AG08395 (cell line): ENCODE results near the gene TBXAS1.
A peak's percentile ranks its signal among the peaks of the same experiment; 100 is the strongest.

Source experiments
- DNase-seq: peaks from one replicate; pipeline ENCODE4 v3.0.0; 2012; ENCODE audit warnings: mixed read lengths, low spot score

TBXAS1 gene

GRCh38 chr7:140004672-140005071, 175.6 kb downstream of the TBXAS1 start:
- DNase-seq = no peak

DNA sequence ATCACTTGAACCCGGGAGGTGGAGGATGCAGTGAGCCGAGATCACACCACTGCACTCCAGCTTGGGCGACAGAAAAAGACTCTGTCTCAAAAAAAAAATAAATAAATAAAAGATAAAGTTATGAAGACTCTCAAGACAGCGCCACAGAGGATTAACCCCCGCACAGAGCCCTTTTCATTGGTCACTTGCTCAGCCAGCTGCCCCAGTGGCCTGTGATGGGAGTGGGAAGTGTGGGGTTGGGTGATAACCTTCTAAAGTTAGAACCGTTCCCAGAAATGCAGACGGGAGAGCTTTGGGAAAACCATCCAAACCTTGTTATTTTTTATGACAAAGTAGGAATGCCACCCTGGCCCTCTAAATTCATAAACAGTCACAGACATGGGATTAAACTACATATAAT, 176.3 kb downstream of the TBXAS1 start:
- DNase-seq = no peak

GRCh38 chr7:140005754-140006503, 176.9 kb downstream of the TBXAS1 start:
- peak; percentile 20 for DNase-seq

- no peak for DNase-seq
These were observed 177.5 kb downstream of the TBXAS1 start for GRCh38 chr7:140006600-140006999.

DNA sequence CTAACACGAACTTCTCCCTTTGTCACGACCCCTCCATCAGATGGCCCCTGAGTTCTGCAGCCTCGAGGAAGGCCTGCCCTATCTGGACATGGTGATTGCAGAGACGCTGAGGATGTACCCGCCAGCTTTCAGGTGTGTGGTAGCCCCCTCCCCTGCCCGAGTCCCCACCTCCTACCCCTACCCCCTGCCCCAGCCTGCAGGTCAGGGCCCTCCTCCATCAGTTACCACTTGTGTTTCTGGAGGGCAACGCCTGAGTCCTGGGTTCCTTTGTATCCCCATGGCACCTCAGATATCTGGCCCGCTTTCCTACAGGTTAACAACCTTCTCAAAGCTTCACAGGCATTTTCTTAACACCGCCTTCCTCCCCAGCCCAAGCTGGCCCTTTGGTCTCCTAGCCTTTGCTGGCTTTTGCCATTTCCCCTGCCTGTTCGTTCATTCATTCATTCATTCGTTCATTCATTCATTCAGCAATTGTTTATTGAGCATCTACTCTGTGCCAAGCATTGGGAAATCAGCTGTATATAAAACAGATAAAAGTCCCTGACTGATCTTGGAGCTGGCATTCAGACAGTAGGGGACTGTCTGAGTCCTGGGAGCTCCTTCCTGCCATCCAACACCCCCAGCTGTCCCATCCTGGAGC, 178.1 kb downstream of the TBXAS1 start:
- no peak for DNase-seq

DNA sequence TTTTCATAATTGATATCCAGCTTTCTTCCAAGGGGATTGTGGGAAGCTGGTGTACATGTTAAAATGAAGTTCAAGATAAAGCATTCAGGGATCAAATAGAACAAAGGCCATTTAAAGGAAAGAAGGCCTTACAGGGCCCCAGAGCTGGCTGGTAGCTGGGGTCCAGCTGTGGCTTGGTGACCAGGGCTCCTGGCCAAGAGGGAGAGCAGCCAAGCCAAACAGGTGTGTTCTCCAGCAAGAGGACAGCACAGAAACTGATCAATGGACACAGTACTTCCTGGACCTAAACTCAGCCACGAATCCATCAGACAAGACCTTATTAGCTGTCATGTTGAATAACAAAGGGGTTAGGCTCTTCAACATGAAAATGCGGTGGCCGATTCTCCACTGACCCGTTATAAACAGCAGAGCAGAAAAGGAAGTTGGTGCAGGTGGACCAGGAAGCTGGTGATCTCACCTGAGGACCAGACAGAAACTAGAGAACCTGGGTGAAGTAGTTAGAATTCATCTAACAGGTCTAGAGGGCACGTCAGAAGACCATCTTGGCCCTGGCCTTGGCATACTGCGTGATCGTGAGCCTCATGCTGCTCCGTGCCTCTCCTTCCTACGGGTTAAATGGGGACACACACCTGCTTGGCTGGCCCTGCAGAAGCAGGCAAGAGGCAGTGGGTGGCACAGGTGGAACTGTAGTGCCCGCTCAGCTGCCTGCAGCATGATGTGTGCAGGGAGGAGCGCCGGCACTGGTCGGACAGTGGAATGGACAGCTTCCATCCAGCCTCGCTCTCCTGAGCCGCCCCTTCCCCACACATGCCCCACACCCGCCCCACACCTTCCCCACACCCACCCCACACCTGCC, 179.9 kb downstream of the TBXAS1 start:
- no peak for DNase-seq

GRCh38 chr7:140009735-140010134, 180.7 kb downstream of the TBXAS1 start:
- DNase-seq = no peak

- no peak for DNase-seq
These were observed 181.3 kb downstream of the TBXAS1 start for GRCh38 chr7:140010194-140010895.

GRCh38 chr7:140013676-140014075, 184.6 kb downstream of the TBXAS1 start:
- DNase-seq = no peak

DNA sequence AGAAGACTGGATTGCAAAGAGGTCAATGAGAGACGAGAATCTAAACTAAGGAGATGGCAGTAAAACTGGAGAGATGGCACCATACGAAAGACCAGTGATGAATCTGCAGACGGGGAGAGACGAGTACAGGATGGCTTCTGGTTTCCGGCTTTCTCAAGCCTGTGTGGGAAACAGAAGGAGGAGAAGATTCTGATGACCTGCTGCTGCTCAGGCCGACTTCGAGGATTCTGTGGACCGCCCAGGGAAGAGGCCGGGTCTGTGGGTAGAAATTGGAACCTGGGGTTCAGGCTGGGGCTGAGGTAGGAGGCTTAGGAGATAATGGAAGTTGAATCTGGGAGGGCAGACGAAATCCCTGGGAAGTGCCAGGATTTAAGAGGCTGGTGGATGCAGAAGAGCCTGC, 185.1 kb downstream of the TBXAS1 start:
- DNase-seq = no peak

GRCh38 chr7:140015471-140015970, 186.5 kb downstream of the TBXAS1 start:
- DNase-seq = no peak

DNA sequence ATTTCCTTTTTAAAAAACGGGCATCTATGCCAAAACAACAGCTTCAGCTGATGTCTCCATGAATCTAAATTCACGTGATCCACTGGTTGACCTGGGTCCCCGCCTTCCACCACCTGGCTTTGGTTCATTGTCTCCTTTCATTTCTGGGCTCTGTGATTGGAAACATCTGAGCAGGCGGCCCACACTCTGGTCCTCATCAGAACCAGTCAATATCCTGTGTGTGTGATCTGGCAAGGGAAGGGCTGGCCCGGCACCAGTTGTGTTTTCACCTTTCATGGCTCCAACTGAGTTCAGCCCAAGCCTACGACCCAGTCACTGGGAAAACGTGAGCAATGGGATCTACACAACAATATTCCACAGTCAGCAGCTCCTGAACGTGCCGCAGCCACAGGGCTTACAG, 187.5 kb downstream of the TBXAS1 start:
- DNase-seq = no peak

GRCh38 chr7:140017034-140017433, 188.0 kb downstream of the TBXAS1 start:
- DNase-seq = no peak

GRCh38 chr7:140017543-140017942, 188.5 kb downstream of the TBXAS1 start:
- DNase-seq = no peak

GRCh38 chr7:140018125-140019043, 189.3 kb downstream of the TBXAS1 start:
- DNase-seq = no peak

- DNase-seq = no peak
These were observed 190.1 kb downstream of the TBXAS1 start for GRCh38 chr7:140019172-140019571.

DNA sequence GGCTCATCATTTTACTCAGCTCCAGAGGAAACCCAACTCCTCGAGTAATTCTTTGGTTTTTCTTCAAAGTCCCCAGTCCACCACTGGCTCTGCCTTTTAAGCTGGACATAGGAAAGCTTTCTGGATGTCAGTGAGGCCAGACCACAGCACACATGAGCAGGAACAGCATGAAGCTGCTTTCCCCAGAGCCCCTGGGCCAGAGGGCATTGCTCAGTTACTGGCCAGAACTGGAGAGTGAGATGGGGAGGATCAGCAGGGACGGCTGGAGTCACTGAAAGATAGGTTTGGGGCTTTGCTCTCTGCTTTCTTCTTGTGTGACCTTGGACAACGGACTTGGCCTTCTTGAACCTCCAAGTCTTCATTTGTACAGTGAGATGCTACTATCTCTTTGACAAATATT, 190.5 kb downstream of the TBXAS1 start:
- no peak for DNase-seq

GRCh38 chr7:140021603-140022002, 192.5 kb downstream of the TBXAS1 start:
- DNase-seq = no peak

- no peak for DNase-seq
These were observed 193.6 kb downstream of the TBXAS1 start for GRCh38 chr7:140022582-140023211.

GRCh38 chr7:140023728-140024127, 194.7 kb downstream of the TBXAS1 start:
- no peak for DNase-seq
